BE2C (cell line): ENCODE results near the gene SRMS.

Source experiments
- DNase-seq: peaks from one replicate; pipeline ENCODE4 v3.0.0-alpha.2; 2020
- H3K27me3 ChIP-seq: fragments of 250-450 bp; sonication (Bioruptor Pico); 2 replicates; pipeline ENCODE4 v1.5.1; 2020; ENCODE audit warnings: mild to moderate bottlenecking
- H3K36me3 ChIP-seq: fragments of 250-450 bp; sonication (Bioruptor Pico); 2 replicates; pipeline ENCODE4 v1.5.1; 2020; ENCODE audit warnings: mild to moderate bottlenecking
- H3K4me1 ChIP-seq: fragments of 250-450 bp; sonication (Bioruptor Pico); 2 replicates; pipeline ENCODE4 v1.5.1; 2020
- H3K4me3 ChIP-seq: 2 replicates; pipeline ENCODE4 v1.5.1; 2011; ENCODE audit warnings: low read depth, low read length
- H3K9me3 ChIP-seq: fragments of 250-450 bp; sonication (Bioruptor Pico); 2 replicates; pipeline ENCODE4 v1.5.1; 2020
- CTCF ChIP-seq: IDR thresholded peaks from 2 replicates; pipeline ENCODE4 v1.5.1; 2012; ENCODE audit warnings: mild to moderate bottlenecking, low read depth, low read length

Gene SRMS

DNA sequence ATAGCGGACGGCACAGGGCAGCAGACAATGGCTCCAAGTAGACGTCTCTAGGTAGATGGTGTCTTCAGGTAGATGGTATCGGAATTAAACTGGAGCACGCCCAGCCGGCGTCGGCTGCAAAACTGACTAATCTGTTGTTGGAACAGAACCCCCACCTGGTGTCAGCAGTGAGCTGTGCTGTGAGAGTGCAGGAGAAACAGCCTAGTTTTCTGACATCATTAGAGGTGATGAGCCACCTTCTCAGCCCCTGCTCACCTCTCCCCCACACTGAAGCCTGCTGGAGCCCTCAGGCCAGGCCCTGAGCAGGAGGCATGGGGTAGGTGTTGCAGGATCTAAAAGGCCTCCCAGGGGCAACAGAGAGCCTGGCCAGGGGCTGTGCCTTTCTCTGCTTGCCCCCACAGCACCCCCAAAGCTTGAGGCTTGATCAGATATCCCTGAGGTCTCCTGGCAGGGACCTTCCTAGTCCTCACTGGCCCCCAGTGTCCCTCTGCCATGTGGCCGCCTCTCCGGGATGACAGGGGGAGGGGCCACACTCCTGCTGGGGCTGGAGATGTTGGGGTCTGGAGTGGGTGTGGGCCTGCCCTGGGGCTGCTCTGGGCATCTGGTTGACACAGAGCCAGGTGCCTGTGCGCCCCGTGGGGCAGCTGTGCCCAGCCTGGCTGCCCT lies 33.4 kb upstream of the SRMS start:
- Histone ChIP-seq H3K4me3 (no peak overlapping the region), H3K4me1 (peaks cover 12% of the 10 kb centered on the region), H3K9me3 (no peaks in the 10 kb centered on the region), H3K36me3 (no peaks in the 10 kb centered on the region), H3K27me3 (no peaks in the 10 kb centered on the region)
- peak; percentile 56 for TF ChIP-seq CTCF
- peak; percentile 52 for DNase-seq

- TF ChIP-seq CTCF, result no peak
- H3K9me3 ChIP-seq, result no peaks in the 10 kb centered on the region
- no peak for DNase-seq
- no peak overlapping the region for H3K4me3 ChIP-seq
- no peaks in the 10 kb centered on the region for H3K36me3 ChIP-seq
- H3K27me3 ChIP-seq, result no peaks in the 10 kb centered on the region
- peaks cover 12% of the 10 kb centered on the region for H3K4me1 ChIP-seq
These were observed 31.6 kb upstream of the SRMS start for GRCh38 chr20:63579017-63579694.

- peaks cover 12% of the 10 kb centered on the region for H3K4me1 ChIP-seq
- H3K4me3 ChIP-seq, result no peak overlapping the region
- no peaks in the 10 kb centered on the region for H3K27me3 ChIP-seq
- H3K36me3 ChIP-seq, result no peaks in the 10 kb centered on the region
- no peak for DNase-seq
- H3K9me3 ChIP-seq, result no peaks in the 10 kb centered on the region
- no peak for TF ChIP-seq CTCF
These were observed 30.9 kb upstream of the SRMS start for GRCh38 chr20:63578224-63579016.

- Histone ChIP-seq H3K27me3 (no peaks in the 10 kb centered on the region), H3K9me3 (no peaks in the 10 kb centered on the region), H3K4me1 (peaks cover 12% of the 10 kb centered on the region), H3K36me3 (no peaks in the 10 kb centered on the region), H3K4me3 (no peak overlapping the region)
- DNase-seq, result peak; percentile 85
- no peak for TF ChIP-seq CTCF
These were observed 29.9 kb upstream of the SRMS start for GRCh38 chr20:63577317-63577894.

DNA sequence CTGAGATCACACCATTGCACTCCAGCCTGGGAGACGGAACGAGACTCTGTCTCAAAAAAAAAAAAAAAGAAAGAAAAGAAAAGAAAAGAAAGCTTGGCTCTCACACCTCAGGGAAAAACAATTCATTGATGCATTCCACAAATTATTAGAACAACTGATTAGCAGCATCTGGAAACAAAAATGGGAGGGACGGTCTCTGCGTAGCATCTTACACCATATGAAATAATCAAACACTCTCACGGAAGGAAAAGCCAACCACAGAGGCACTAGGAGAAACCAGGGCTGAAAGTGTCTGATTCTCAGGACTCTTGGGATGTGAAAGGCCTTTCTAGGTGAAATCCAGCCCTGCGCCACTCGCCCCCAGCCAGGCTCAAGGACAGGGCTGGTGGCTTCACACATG lies 28.8 kb upstream of the SRMS start:
- Histone ChIP-seq H3K4me1 (peaks cover 12% of the 10 kb centered on the region), H3K27me3 (no peaks in the 10 kb centered on the region), H3K9me3 (no peaks in the 10 kb centered on the region)

More for the DNA sequence above, 28.8 kb upstream of the SRMS start:
- TF ChIP-seq CTCF, result no peak
- Histone ChIP-seq H3K4me3 (no peak overlapping the region), H3K36me3 (no peaks in the 10 kb centered on the region)
- no peak for DNase-seq
